IMR-90 (cell line): ENCODE data around the gene NISCH. TPM values are rescaled to one million over a fixed set of nuclear protein-coding genes. Genes with fewer than 3 reads are reported as not detected.

ENCODE experiments used
- ATAC-seq: fragments of 200-7000 bp; cut with Tn5 transposase; 2 replicates; pipeline ENCODE4 v1.9.1; 2020; ENCODE audit warnings: low read depth, mild to moderate bottlenecking, moderate library complexity
- BruUV-seq: library from RNA; stranded (reverse); fragments of 400-500 nt; replicated peaks from 2 replicates; lab custom pipeline; 2021; lab: Mats Ljungman, UMichigan
- CTCF ChIA-PET: fragments of 300-600 bp; formaldehyde crosslinking; extraction: SDS; loops from one replicate; lab custom pipeline; 2021; ENCODE audit warnings: antibody characterized with exemption; lab: Yijun Ruan, JAX
- POLR2A ChIA-PET: fragments of 300-600 bp; sonication (Branson Sonifier 250); formaldehyde crosslinking; loops from one replicate; lab custom pipeline; 2022; ENCODE audit warnings: antibody characterized with exemption; ENCODE audit not compliant: unreplicated experiment; lab: Charles Lee
- DNase-seq: peaks from one replicate; pipeline ENCODE4 v3.0.0; 2013
- H2AFZ ChIP-seq: replicated peaks from 2 replicates; pipeline ENCODE3; 2013; ENCODE audit warnings: low read length, mild to moderate bottlenecking; ENCODE audit not compliant: poor library complexity
- H2AK5ac ChIP-seq: 2 replicates; pipeline ENCODE4 v1.6.1; 2013; ENCODE audit warnings: low read depth, low read length, inconsistent platforms
- H2AK9ac ChIP-seq: replicated peaks from 2 replicates; pipeline ENCODE3; 2013; ENCODE audit warnings: mild to moderate bottlenecking, low read depth, low read length, moderate library complexity; ENCODE audit not compliant: poor library complexity
- H2BK120ac ChIP-seq: 2 replicates; pipeline ENCODE4 v1.6.1; 2013; ENCODE audit warnings: low read depth, low read length, inconsistent platforms
- H2BK15ac ChIP-seq: 3 replicates; pipeline ENCODE4 v1.6.1; 2013; ENCODE audit warnings: low read depth, low read length, inconsistent platforms
- H2BK20ac ChIP-seq: 2 replicates; pipeline ENCODE4 v1.6.1; 2013; ENCODE audit warnings: low read depth, mild to moderate bottlenecking, inconsistent platforms, low read length, moderate library complexity
- H2BK5ac ChIP-seq: 2 replicates; pipeline ENCODE4 v1.6.1; 2013; ENCODE audit warnings: mild to moderate bottlenecking, low read depth, low read length, inconsistent platforms; ENCODE audit not compliant: poor library complexity, severe bottlenecking
- H3K14ac ChIP-seq: replicated peaks from 2 replicates; pipeline ENCODE4 v1.6.1; 2013; ENCODE audit warnings: low read depth, low read length, inconsistent platforms
- H3K18ac ChIP-seq: 2 replicates; pipeline ENCODE4 v1.6.1; 2013; ENCODE audit warnings: low read depth, low read length, control low read depth
- H3K23ac ChIP-seq: 2 replicates; pipeline ENCODE4 v1.6.1; 2013; ENCODE audit warnings: low read depth, low read length, inconsistent platforms
- H3K27ac ChIP-seq: 2 replicates; pipeline ENCODE4 v1.5.1; 2013; ENCODE audit warnings: mild to moderate bottlenecking, control low read depth, low read length; ENCODE audit not compliant: insufficient read depth
- H3K27me3 ChIP-seq: 2 replicates; pipeline ENCODE4 v1.6.1; 2013; ENCODE audit warnings: low read length; ENCODE audit not compliant: control insufficient read depth, insufficient read depth
- H3K36me3 ChIP-seq: 2 replicates; pipeline ENCODE4 v1.6.1; 2013; ENCODE audit warnings: low read length, mixed read lengths; ENCODE audit not compliant: control insufficient read depth, insufficient read depth
- H3K4ac ChIP-seq: 2 replicates; pipeline ENCODE4 v1.6.1; 2013; ENCODE audit warnings: low read depth, low read length, inconsistent platforms
- H3K4me1 ChIP-seq: 2 replicates; pipeline ENCODE4 v1.6.1; 2013; ENCODE audit warnings: low read length, mixed read lengths; ENCODE audit not compliant: control insufficient read depth, insufficient read depth
- H3K4me2 ChIP-seq: 2 replicates; pipeline ENCODE4 v1.6.1; 2013; ENCODE audit warnings: low read depth, mild to moderate bottlenecking, control low read depth, low read length, moderate library complexity
- H3K4me3 ChIP-seq: 2 replicates; pipeline ENCODE4 v1.5.1; 2013; ENCODE audit warnings: low read depth, mild to moderate bottlenecking, control low read depth, low read length, moderate library complexity; ENCODE audit not compliant: insufficient read depth
- H3K56ac ChIP-seq: 2 replicates; pipeline ENCODE4 v1.6.1; 2013; ENCODE audit warnings: low read length, inconsistent platforms; ENCODE audit not compliant: insufficient read depth; ENCODE audit errors: extremely low read depth
- H3K79me1 ChIP-seq, 2 experiments: 2 replicates each; pipeline ENCODE4 v1.6.1; 2013; ENCODE audit warnings: low read length in 2 of 2, inconsistent platforms in 1 of 2, low read depth in 1 of 2
- H3K9ac ChIP-seq: 2 replicates; pipeline ENCODE4 v1.6.1; 2013; ENCODE audit warnings: low read depth, low read length, control low read depth
- H3K9me1 ChIP-seq: 2 replicates; pipeline ENCODE4 v1.6.1; 2013; ENCODE audit warnings: low read length, inconsistent platforms; ENCODE audit not compliant: insufficient read depth
- H3K9me3 ChIP-seq: 2 replicates; pipeline ENCODE4 v1.6.1; 2013; ENCODE audit warnings: low read length; ENCODE audit not compliant: control insufficient read depth, insufficient read depth
- H4K20me1 ChIP-seq: 2 replicates; pipeline ENCODE4 v1.6.1; 2013; ENCODE audit warnings: low read length, inconsistent platforms; ENCODE audit not compliant: insufficient read depth
- H4K5ac ChIP-seq: 2 replicates; pipeline ENCODE4 v1.6.1; 2013; ENCODE audit warnings: mild to moderate bottlenecking, low read depth, low read length, control low read depth
- H4K8ac ChIP-seq, 2 experiments: 2 replicates each; pipeline ENCODE4 v1.6.1; 2013; ENCODE audit warnings: low read depth in 2 of 2, low read length in 2 of 2, control low read depth in 1 of 2, inconsistent platforms in 1 of 2
- H4K91ac ChIP-seq: 2 replicates; pipeline ENCODE4 v1.6.1; 2013; ENCODE audit warnings: low read depth, low read length, inconsistent platforms; ENCODE audit not compliant: insufficient read depth
- BHLHE40 ChIP-seq: fragments of 150-350 bp; IDR thresholded peaks from 2 replicates; pipeline ENCODE4 v1.6.1; 2016; ENCODE audit warnings: mild to moderate bottlenecking, low read depth, low read length
- CEBPB ChIP-seq: IDR thresholded peaks from 2 replicates; pipeline ENCODE4 v1.6.1; 2012; ENCODE audit warnings: low read depth, low read length, improper control_type of control experiment
- CHD1 ChIP-seq: IDR thresholded peaks from 2 replicates; pipeline ENCODE4 v1.6.1; 2012; ENCODE audit warnings: low read depth, low read length, improper control_type of control experiment
- FOS ChIP-seq: fragments of 150-350 bp; IDR thresholded peaks from 2 replicates; pipeline ENCODE4 v1.6.1; 2016; ENCODE audit warnings: low read depth, low read length
- MAFK ChIP-seq: IDR thresholded peaks from 2 replicates; pipeline ENCODE4 v1.6.1; 2012; ENCODE audit warnings: low read depth, low read length, improper control_type of control experiment
- MAZ ChIP-seq: IDR thresholded peaks from 2 replicates; pipeline ENCODE4 v1.6.1; 2012; ENCODE audit warnings: low read depth, mild to moderate bottlenecking, low read length, improper control_type of control experiment, moderate library complexity, borderline replicate concordance
- MXI1 ChIP-seq: IDR thresholded peaks from 2 replicates; pipeline ENCODE4 v1.6.1; 2012; ENCODE audit warnings: low read depth, mild to moderate bottlenecking, low read length, moderate library complexity, borderline replicate concordance
- NFE2L2 ChIP-seq: fragments of 150-350 bp; IDR thresholded peaks from 2 replicates; pipeline ENCODE4 v1.6.1; 2016; ENCODE audit warnings: low read depth, mild to moderate bottlenecking, low read length
- POLR2A ChIP-seq: IDR thresholded peaks from 2 replicates; pipeline ENCODE4 v1.6.1; 2012; ENCODE audit warnings: mild to moderate bottlenecking, low read depth, low read length
- RAD21 ChIP-seq: IDR thresholded peaks from 2 replicates; pipeline ENCODE4 v1.6.1; 2012; ENCODE audit warnings: low read length, improper control_type of control experiment
- RCOR1 ChIP-seq: IDR thresholded peaks from 2 replicates; pipeline ENCODE4 v1.6.1; 2012; ENCODE audit warnings: mild to moderate bottlenecking, low read length, improper control_type of control experiment; ENCODE audit not compliant: insufficient replicate concordance
- RFX5 ChIP-seq: IDR thresholded peaks from 2 replicates; pipeline ENCODE4 v1.8.0; 2012; ENCODE audit warnings: low read depth, mild to moderate bottlenecking, low read length, moderate library complexity
- SMC3 ChIP-seq: fragments of 150-350 bp; IDR thresholded peaks from 2 replicates; pipeline ENCODE4 v1.6.1; 2016; ENCODE audit warnings: low read depth, mild to moderate bottlenecking, antibody characterized with exemption, low read length, moderate library complexity
- WGBS, 2 experiments: methylation state at CpG; one replicate each; pipeline versions ENCODE4 v1.1.5 to v1.1.7; 2013; ENCODE audit warnings: missing lambda C conversion rate in 2 of 2; ENCODE audit not compliant: insufficient read length in 1 of 2; ENCODE audit errors: extremely low coverage in 2 of 2; 5-methylcytosine and 5-hydroxymethylcytosine counted together
- dilution Hi-C: fragments of 300-500 bp; cut with HindIII; formaldehyde crosslinking; loops from one replicate; pipeline ENCODE4 v1.14.3; 2018; ENCODE audit warnings: low sequenced_read_pairs; ENCODE audit not compliant: unreplicated experiment
- in situ Hi-C: fragments of 300-500 bp; cut with MboI; formaldehyde crosslinking; loops from 3 replicates; pipeline ENCODE4 v1.14.3; 2019; ENCODE audit warnings: low sequenced_read_pairs, inconsistent platforms, mixed read lengths
- intact Hi-C: fragments of 100-400 bp; cut with micrococcal nuclease; formaldehyde crosslinking; loops from 2 replicates; pipeline ENCODE4 v1.10.0; 2022
- polyA plus RNA-seq, 3 experiments: library from polyadenylated mRNA; depleted of rRNA; stranded (reverse); fragments of >200 nt; gene quantifications; 2 replicates each; pipeline ENCODE4 v1.2.3, GENCODE V29; 2012; ENCODE audit warnings: low replicate concordance in 1 of 3
- total RNA-seq: library from RNA; depleted of rRNA; stranded (reverse); fragments of >200 nt; gene quantifications from 2 replicates; pipeline ENCODE4 v1.2.3, GENCODE V29; 2012
- TF ChIP-seq, protein P1 (sequence below): conservative IDR thresholded peaks from 2 replicates; pipeline ENCODE4 v1.5.1; 2012; ENCODE audit warnings: mild to moderate bottlenecking, low read depth, low read length, improper control_type of control experiment
- TF ChIP-seq, protein P2 (sequence below): fragments of 150-350 bp; IDR thresholded peaks from 2 replicates; pipeline ENCODE4 v1.6.1; 2016; ENCODE audit warnings: low read depth, mild to moderate bottlenecking, low read length, moderate library complexity, borderline replicate concordance
- TF ChIP-seq, protein P3 (sequence below): fragments of 150-350 bp; IDR thresholded peaks from 2 replicates; pipeline ENCODE4 v1.6.1; 2017; ENCODE audit warnings: mild to moderate bottlenecking, antibody characterized with exemption, low read length, low read depth

NISCH gene
- total and polyA plus RNA-seq, 2 of the 4 experiments (the other 2 are of a cell fraction), result 36.9 to 86.0 TPM

DNA sequence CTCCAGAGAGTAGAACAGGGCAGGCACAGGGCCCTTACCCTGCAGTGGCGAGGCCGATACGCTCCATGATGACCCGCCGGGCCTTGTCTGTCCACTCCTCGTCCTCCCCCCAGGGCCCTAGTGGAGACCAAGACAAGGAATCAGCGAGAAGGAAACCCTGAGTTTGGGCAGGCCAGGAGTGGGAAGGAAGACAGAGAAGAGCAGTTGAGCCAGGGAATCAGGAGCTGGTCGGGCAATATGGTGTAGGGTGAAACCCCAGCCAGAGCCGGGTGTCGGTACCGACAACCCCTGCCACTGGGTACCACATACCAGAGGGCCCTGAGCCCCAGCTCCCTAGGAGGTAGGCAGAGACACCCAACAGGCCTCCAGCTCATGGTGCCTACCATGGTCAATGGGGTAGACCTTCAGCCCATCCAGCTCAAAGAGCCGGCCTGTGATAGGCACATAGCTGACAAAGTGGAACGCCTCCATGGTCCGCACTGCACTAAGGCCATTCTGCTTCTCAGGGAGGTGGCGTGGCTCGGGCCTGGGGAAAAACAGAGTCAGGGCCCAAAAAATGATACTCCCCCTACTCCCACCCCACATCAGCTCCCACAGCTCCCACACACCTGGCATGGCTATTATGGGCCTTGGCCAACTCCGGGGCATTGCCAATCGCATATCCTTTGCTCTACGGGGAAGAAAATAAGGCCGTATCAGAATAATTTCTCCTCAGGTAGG lies 48.5 kb upstream of the NISCH start:
- 95% methylated on average over 4 of the region's 20 CpGs; no CpG with 5 or more reads in 1 of the 2 experiments for WGBS, 2 experiments
- POLR2A ChIA-PET, result no interaction called here
- CTCF ChIA-PET, result no interaction called here

More for the DNA sequence above, 48.5 kb upstream of the NISCH start:
- Histone ChIP-seq H4K5ac (no peak overlapping the region), H3K27ac (no peak overlapping the region), H2BK5ac (no peak overlapping the region), H2BK20ac (no peak overlapping the region), H3K9me3 (no peaks in the 10 kb centered on the region), H2BK15ac (no peak overlapping the region), H2AK9ac (no peak overlapping the region), H3K79me1 (peaks cover 28 to 50% of the 10 kb centered on the region in 2 experiments), H3K4me1 (peaks cover 15% of the 10 kb centered on the region; the same call in 1 of the 2 replicates), H3K56ac (no peak overlapping the region), H4K91ac (no peak overlapping the region), H3K4me3 (no peak overlapping the region), H3K14ac (no peak overlapping the region), H2AK5ac (no peak overlapping the region), H3K9me1 (0 out of 2 replicates have a peak, but pooled peaks cover 9% of the 10 kb centered on the region), H3K4ac (no peak overlapping the region), H3K27me3 (no peaks in the 10 kb centered on the region), H3K18ac (no peak overlapping the region), H3K9ac (no peak overlapping the region), H3K23ac (no peak overlapping the region), H3K36me3 (peaks cover 60% of the 10 kb centered on the region), H4K20me1 (0 out of 2 replicates have a peak, but pooled peaks cover 2% of the 10 kb centered on the region), H3K4me2 (no peak overlapping the region), H4K8ac (no peak overlapping the region), H2BK120ac (no peak overlapping the region), H2AFZ (no peak overlapping the region)
- dilution Hi-C loops, result no loop called here
- no peak for TF ChIP-seq CHD1
- no peak for TF ChIP-seq RAD21
- TF ChIP-seq, protein P1, sequence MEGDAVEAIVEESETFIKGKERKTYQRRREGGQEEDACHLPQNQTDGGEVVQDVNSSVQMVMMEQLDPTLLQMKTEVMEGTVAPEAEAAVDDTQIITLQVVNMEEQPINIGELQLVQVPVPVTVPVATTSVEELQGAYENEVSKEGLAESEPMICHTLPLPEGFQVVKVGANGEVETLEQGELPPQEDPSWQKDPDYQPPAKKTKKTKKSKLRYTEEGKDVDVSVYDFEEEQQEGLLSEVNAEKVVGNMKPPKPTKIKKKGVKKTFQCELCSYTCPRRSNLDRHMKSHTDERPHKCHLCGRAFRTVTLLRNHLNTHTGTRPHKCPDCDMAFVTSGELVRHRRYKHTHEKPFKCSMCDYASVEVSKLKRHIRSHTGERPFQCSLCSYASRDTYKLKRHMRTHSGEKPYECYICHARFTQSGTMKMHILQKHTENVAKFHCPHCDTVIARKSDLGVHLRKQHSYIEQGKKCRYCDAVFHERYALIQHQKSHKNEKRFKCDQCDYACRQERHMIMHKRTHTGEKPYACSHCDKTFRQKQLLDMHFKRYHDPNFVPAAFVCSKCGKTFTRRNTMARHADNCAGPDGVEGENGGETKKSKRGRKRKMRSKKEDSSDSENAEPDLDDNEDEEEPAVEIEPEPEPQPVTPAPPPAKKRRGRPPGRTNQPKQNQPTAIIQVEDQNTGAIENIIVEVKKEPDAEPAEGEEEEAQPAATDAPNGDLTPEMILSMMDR, result no peak
- TF ChIP-seq BHLHE40, result no peak
- TF ChIP-seq FOS, result no peak
- TF ChIP-seq RFX5, result no peak
- no peak for TF ChIP-seq MXI1
- no peak for TF ChIP-seq RCOR1
- no peak for TF ChIP-seq CEBPB
- TF ChIP-seq NFE2L2, result no peak
- TF ChIP-seq, protein P2, sequence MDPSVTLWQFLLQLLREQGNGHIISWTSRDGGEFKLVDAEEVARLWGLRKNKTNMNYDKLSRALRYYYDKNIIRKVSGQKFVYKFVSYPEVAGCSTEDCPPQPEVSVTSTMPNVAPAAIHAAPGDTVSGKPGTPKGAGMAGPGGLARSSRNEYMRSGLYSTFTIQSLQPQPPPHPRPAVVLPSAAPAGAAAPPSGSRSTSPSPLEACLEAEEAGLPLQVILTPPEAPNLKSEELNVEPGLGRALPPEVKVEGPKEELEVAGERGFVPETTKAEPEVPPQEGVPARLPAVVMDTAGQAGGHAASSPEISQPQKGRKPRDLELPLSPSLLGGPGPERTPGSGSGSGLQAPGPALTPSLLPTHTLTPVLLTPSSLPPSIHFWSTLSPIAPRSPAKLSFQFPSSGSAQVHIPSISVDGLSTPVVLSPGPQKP, result no peak
- TF ChIP-seq POLR2A, result no peak
- TF ChIP-seq, protein P3, sequence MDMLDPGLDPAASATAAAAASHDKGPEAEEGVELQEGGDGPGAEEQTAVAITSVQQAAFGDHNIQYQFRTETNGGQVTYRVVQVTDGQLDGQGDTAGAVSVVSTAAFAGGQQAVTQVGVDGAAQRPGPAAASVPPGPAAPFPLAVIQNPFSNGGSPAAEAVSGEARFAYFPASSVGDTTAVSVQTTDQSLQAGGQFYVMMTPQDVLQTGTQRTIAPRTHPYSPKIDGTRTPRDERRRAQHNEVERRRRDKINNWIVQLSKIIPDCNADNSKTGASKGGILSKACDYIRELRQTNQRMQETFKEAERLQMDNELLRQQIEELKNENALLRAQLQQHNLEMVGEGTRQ, result no peak
- no peak for TF ChIP-seq SMC3
- TF ChIP-seq MAZ, result no peak
- no peak for TF ChIP-seq MAFK
- BruUV-seq, result no TSS peak
- DNase-seq (no peak), ATAC-seq (no peak)
- in situ Hi-C loops, result no loop called here
- intact Hi-C loops, result no loop called here
